PC-3 (cell line): ENCODE measurements around the gene CALN1. TPM values are rescaled to one million over a fixed set of nuclear protein-coding genes. Genes with fewer than 3 reads are reported as not detected.

ENCODE experiments used
- ATAC-seq: fragments of 200-7000 bp; cut with Tn5 transposase; 2 replicates; pipeline ENCODE4 v1.9.1; 2020; ENCODE audit warnings: mild to moderate bottlenecking, moderate library complexity
- BruUV-seq: library from RNA; stranded (reverse); fragments of 400-500 nt; replicated peaks from 2 replicates; lab custom pipeline; 2021; lab: Mats Ljungman, UMichigan
- CTCF ChIA-PET: fragments of 300-600 bp; sonication (Branson Sonifier 250); formaldehyde crosslinking; loops from one replicate; lab custom pipeline; 2022; ENCODE audit warnings: antibody characterized with exemption; lab: Charles Lee
- POLR2A ChIA-PET: fragments of 300-600 bp; sonication (Branson Sonifier 250); formaldehyde crosslinking; loops from one replicate; lab custom pipeline; 2022; ENCODE audit warnings: antibody characterized with exemption; ENCODE audit not compliant: unreplicated experiment; lab: Charles Lee
- DNase-seq: peaks from one replicate; pipeline ENCODE4 v3.0.0-alpha.2; 2015
- H2AFZ ChIP-seq: fragments of 300-600 bp; sonication (generic); 2 replicates; pipeline ENCODE4 v1.6.0; 2016; ENCODE audit warnings: antibody characterized with exemption, low read length
- H3F3A ChIP-seq: fragments of 300-600 bp; sonication (generic); one replicate; pipeline ENCODE4 v1.6.0; 2017; ENCODE audit warnings: antibody characterized with exemption, low read length, control low read depth, mild to moderate bottlenecking; ENCODE audit not compliant: unreplicated experiment
- H3K27ac ChIP-seq: fragments of 300-600 bp; sonication (generic); 2 replicates; pipeline ENCODE4 v1.5.1; 2016; ENCODE audit warnings: mild to moderate bottlenecking, low read length
- H3K27me3 ChIP-seq: fragments of 300-600 bp; sonication (generic); 2 replicates; pipeline ENCODE4 v1.6.1; 2016; ENCODE audit warnings: low read length, mixed read lengths
- H3K36me3 ChIP-seq: fragments of 300-600 bp; sonication (generic); 2 replicates; pipeline ENCODE4 v1.6.1; 2016; ENCODE audit warnings: low read depth, mixed run types, low read length, mixed read lengths
- H3K4me1 ChIP-seq: fragments of 300-600 bp; sonication (generic); 2 replicates; pipeline ENCODE4 v1.5.1; 2016; ENCODE audit warnings: low read length; ENCODE audit not compliant: insufficient read depth
- H3K4me2 ChIP-seq: fragments of 300-600 bp; sonication (generic); 2 replicates; pipeline ENCODE4 v1.6.0; 2016; ENCODE audit warnings: low read length
- H3K4me3 ChIP-seq: fragments of 300-600 bp; sonication (generic); 2 replicates; pipeline ENCODE4 v1.5.1; 2016; ENCODE audit warnings: mild to moderate bottlenecking, low read length, mixed read lengths
- H3K79me2 ChIP-seq: fragments of 300-600 bp; sonication (generic); 2 replicates; pipeline ENCODE4 v1.6.1; 2017; ENCODE audit warnings: low read length, mixed read lengths
- H3K9ac ChIP-seq: fragments of 300-600 bp; sonication (generic); 2 replicates; pipeline ENCODE4 v1.6.0; 2016; ENCODE audit warnings: mild to moderate bottlenecking, low read length
- H3K9me2 ChIP-seq: fragments of 300-600 bp; sonication (generic); replicated peaks from 2 replicates; pipeline ENCODE4 v1.6.1; 2016; ENCODE audit warnings: mixed run types, low read length, mixed read lengths
- H3K9me3 ChIP-seq: fragments of 300-600 bp; sonication (generic); 2 replicates; pipeline ENCODE4 v1.6.1; 2016; ENCODE audit warnings: low read length, mixed read lengths
- H4K20me1 ChIP-seq: fragments of 300-600 bp; sonication (generic); 2 replicates; pipeline ENCODE4 v1.6.1; 2016; ENCODE audit warnings: low read length, mixed read lengths
- EZH2 ChIP-seq: fragments of 300-600 bp; sonication (generic); IDR thresholded peaks from one replicate; pipeline ENCODE4 v1.6.1; 2017; ENCODE audit warnings: antibody characterized with exemption, mild to moderate bottlenecking, low read length; ENCODE audit not compliant: unreplicated experiment
- EZH2phosphoT487 ChIP-seq: fragments of 300-600 bp; sonication (generic); IDR thresholded peaks from 2 replicates; pipeline ENCODE4 v1.6.1; 2018; ENCODE audit warnings: mild to moderate bottlenecking, antibody characterized with exemption, low read length, borderline replicate concordance
- intact Hi-C: fragments of 100-400 bp; cut with micrococcal nuclease; formaldehyde crosslinking; loops from 2 replicates; pipeline ENCODE4 v1.9.0; 2023
- total RNA-seq: library from RNA; depleted of rRNA; stranded (reverse); fragments of >200 nt; gene quantifications from 2 replicates; pipeline ENCODE4 v1.2.3, GENCODE V29; 2014
- TF ChIP-seq, protein P1 (sequence below): fragments of 300-600 bp; sonication (generic); conservative IDR thresholded peaks from 2 replicates; pipeline ENCODE4 v1.5.1; 2017; ENCODE audit warnings: antibody characterized with exemption, low read depth, mild to moderate bottlenecking, low read length

The CALN1 gene
- total RNA-seq, 1 experiment from 2014 or later = not detected

DNA sequence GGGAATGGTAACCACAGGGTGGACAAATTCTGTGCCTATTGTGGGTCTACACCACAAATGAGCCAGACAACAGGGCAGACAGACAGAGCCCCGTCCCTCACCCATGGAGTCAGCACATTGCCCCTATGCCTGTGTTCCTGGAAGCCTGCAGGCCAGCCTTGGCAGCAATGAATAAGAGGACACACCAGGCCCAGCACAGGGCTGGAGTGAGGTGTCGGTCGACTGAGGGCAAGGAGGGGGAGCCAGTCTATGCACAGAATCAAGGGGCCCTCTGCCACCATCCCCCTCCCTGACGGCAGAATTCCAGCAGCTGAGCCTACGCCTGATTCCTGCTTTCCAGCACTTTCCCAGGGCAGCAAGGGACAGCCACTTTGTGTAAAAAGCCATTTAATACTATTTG, 98.2 kb downstream of the CALN1 start:
- no TSS peak for BruUV-seq
- H3F3A ChIP-seq = no peaks in the 10 kb centered on the region
- no peak for DNase-seq
- no peaks in the 10 kb centered on the region for H3K9me2 ChIP-seq
- CTCF ChIA-PET = no interaction called here
- POLR2A ChIA-PET = no interaction called here
- H3K9ac ChIP-seq = no peak overlapping the region
- H3K27ac ChIP-seq = no peak overlapping the region
- H3K4me2 ChIP-seq = no peak overlapping the region
- intact Hi-C loops = no loop called here
- no peaks in the 10 kb centered on the region for H3K27me3 ChIP-seq
- no peaks in the 10 kb centered on the region for H4K20me1 ChIP-seq
- H3K36me3 ChIP-seq = no peaks in the 10 kb centered on the region
- H3K4me1 ChIP-seq = no peaks in the 10 kb centered on the region
- H2AFZ ChIP-seq = no peak overlapping the region
- no peak for ATAC-seq
- no peaks in the 10 kb centered on the region for H3K79me2 ChIP-seq
- TF ChIP-seq EZH2 = no peak
- TF ChIP-seq EZH2phosphoT487 = no peak
- TF ChIP-seq, protein P1, sequence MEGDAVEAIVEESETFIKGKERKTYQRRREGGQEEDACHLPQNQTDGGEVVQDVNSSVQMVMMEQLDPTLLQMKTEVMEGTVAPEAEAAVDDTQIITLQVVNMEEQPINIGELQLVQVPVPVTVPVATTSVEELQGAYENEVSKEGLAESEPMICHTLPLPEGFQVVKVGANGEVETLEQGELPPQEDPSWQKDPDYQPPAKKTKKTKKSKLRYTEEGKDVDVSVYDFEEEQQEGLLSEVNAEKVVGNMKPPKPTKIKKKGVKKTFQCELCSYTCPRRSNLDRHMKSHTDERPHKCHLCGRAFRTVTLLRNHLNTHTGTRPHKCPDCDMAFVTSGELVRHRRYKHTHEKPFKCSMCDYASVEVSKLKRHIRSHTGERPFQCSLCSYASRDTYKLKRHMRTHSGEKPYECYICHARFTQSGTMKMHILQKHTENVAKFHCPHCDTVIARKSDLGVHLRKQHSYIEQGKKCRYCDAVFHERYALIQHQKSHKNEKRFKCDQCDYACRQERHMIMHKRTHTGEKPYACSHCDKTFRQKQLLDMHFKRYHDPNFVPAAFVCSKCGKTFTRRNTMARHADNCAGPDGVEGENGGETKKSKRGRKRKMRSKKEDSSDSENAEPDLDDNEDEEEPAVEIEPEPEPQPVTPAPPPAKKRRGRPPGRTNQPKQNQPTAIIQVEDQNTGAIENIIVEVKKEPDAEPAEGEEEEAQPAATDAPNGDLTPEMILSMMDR = no peak
- H3K4me3 ChIP-seq = no peak overlapping the region
- H3K9me3 ChIP-seq = no peaks in the 10 kb centered on the region

- Histone ChIP-seq H3K9me2 (no peaks in the 10 kb centered on the region), H3K4me2 (no peak overlapping the region), H4K20me1 (no peaks in the 10 kb centered on the region), H3K36me3 (no peaks in the 10 kb centered on the region), H3K27ac (no peak overlapping the region), H3K4me1 (no peaks in the 10 kb centered on the region), H3K9ac (no peak overlapping the region), H3K27me3 (no peaks in the 10 kb centered on the region; the same call in 1 of the 2 replicates), H3K4me3 (no peak overlapping the region), H2AFZ (no peak overlapping the region), H3K9me3 (no peaks in the 10 kb centered on the region), H3K79me2 (no peaks in the 10 kb centered on the region), H3F3A (no peaks in the 10 kb centered on the region)
- ChIA-PET POLR2A (no interaction called here), CTCF (no interaction called here)
- no peak for TF ChIP-seq EZH2phosphoT487
- no peak for TF ChIP-seq EZH2
- TF ChIP-seq, protein P1 = no peak
- DNase-seq = no peak
- no peak for ATAC-seq
- intact Hi-C loops = no loop called here
- BruUV-seq = no TSS peak
Observed at GRCh38 chr7:72310301-72310700, 101.8 kb downstream of the CALN1 start.

GRCh38 chr7:72309476-72309875, 102.7 kb downstream of the CALN1 start:
- no peak overlapping the region for H2AFZ ChIP-seq
- H3K36me3 ChIP-seq = no peaks in the 10 kb centered on the region
- no TSS peak for BruUV-seq
- DNase-seq (no peak), ATAC-seq (no peak)
- H3F3A ChIP-seq = no peaks in the 10 kb centered on the region
- CTCF ChIA-PET = no interaction called here
- intact Hi-C loops = no loop called here
- H3K79me2 ChIP-seq = no peaks in the 10 kb centered on the region
- POLR2A ChIA-PET = no interaction called here
- H3K27ac ChIP-seq = no peak overlapping the region
- no peak overlapping the region for H3K9ac ChIP-seq
- H3K4me2 ChIP-seq = no peak overlapping the region
- no peak for TF ChIP-seq EZH2phosphoT487
- TF ChIP-seq EZH2 = no peak
- TF ChIP-seq, protein P1 = no peak
- H3K9me3 ChIP-seq = no peaks in the 10 kb centered on the region
- no peak overlapping the region for H3K4me3 ChIP-seq
- no peaks in the 10 kb centered on the region for H4K20me1 ChIP-seq
- no peaks in the 10 kb centered on the region; the same call in 1 of the 2 replicates for H3K27me3 ChIP-seq
- H3K4me1 ChIP-seq = no peaks in the 10 kb centered on the region
- H3K9me2 ChIP-seq = no peaks in the 10 kb centered on the region
